HepG2 (cell line): ENCODE measurements around the gene HTR3C. TPM values are rescaled to one million over a fixed set of nuclear protein-coding genes. Genes with fewer than 3 reads are reported as not detected.

Experiments used
- BCL6 ChIP-seq: IDR thresholded peaks from 2 replicates; pipeline ENCODE4 v1.6.1; 2016; ENCODE audit warnings: missing genetic modification reagents, missing compliant biosample characterization
- CCDC6 ChIP-seq: sonication (generic); formaldehyde crosslinking; IDR thresholded peaks from 2 replicates; pipeline ENCODE4 v1.8.1; 2022; ENCODE audit warnings: mild to moderate bottlenecking, missing genetic modification reagents, moderate library complexity
- CHCHD3 ChIP-seq: sonication (generic); formaldehyde crosslinking; IDR thresholded peaks from 2 replicates; pipeline ENCODE4 v1.8.0; 2022; ENCODE audit warnings: mild to moderate bottlenecking, missing genetic modification reagents, moderate library complexity
- FOSL2 ChIP-seq: sonication (generic); formaldehyde crosslinking; IDR thresholded peaks from 2 replicates; pipeline ENCODE4 v1.4.0; 2020; ENCODE audit warnings: missing genetic modification reagents
- GATAD2A ChIP-seq: IDR thresholded peaks from 2 replicates; pipeline ENCODE4 v1.6.1; 2016
- GTF2F1 ChIP-seq: fragments of 150-350 bp; IDR thresholded peaks from 2 replicates; pipeline ENCODE4 v1.6.1; 2014; ENCODE audit warnings: low read length
- HDAC2 ChIP-seq: sonication (generic); formaldehyde crosslinking; IDR thresholded peaks from 2 replicates; pipeline ENCODE4 v1.4.0; 2020; ENCODE audit warnings: missing genetic modification reagents
- MBNL3 ChIP-seq: fragments of 250-450 bp; sonication (Bioruptor Pico); conservative IDR thresholded peaks from 2 replicates; pipeline ENCODE4 v1.8.0; 2022; ENCODE audit warnings: mild to moderate bottlenecking, inconsistent platforms
- MTA1 ChIP-seq: sonication (generic); formaldehyde crosslinking; IDR thresholded peaks from 2 replicates; pipeline ENCODE4 v1.4.0; 2020; ENCODE audit warnings: missing genetic modification reagents, mild to moderate bottlenecking, borderline replicate concordance
- POLR2AphosphoS2 ChIP-seq: IDR thresholded peaks from 2 replicates; pipeline ENCODE4 v1.6.1; 2011; ENCODE audit warnings: low read depth, low read length, improper control_type of control experiment
- SMARCE1 ChIP-seq: fragments of 450-650 bp; IDR thresholded peaks from 2 replicates; pipeline ENCODE4 v1.6.1; 2017; ENCODE audit warnings: borderline replicate concordance
- SP4 ChIP-seq: sonication (generic); formaldehyde crosslinking; IDR thresholded peaks from 2 replicates; pipeline ENCODE4 v1.8.1; 2023; ENCODE audit warnings: mild to moderate bottlenecking, missing genetic modification reagents
- STAG1 ChIP-seq: sonication (generic); formaldehyde crosslinking; IDR thresholded peaks from 2 replicates; pipeline ENCODE4 v1.4.0; 2020; ENCODE audit warnings: missing genetic modification reagents
- WIZ ChIP-seq: sonication (generic); formaldehyde crosslinking; IDR thresholded peaks from 2 replicates; pipeline ENCODE4 v1.5.1; 2020; ENCODE audit warnings: mild to moderate bottlenecking, missing genetic modification reagents
- ZNF317 ChIP-seq: sonication (generic); formaldehyde crosslinking; IDR thresholded peaks from 2 replicates; pipeline ENCODE4 v1.5.0; 2020; ENCODE audit warnings: mild to moderate bottlenecking, missing genetic modification reagents
- ZNF660 ChIP-seq: sonication (generic); formaldehyde crosslinking; IDR thresholded peaks from 2 replicates; pipeline ENCODE4 v1.5.1; 2020; ENCODE audit warnings: mild to moderate bottlenecking, low read depth, missing genetic modification reagents, borderline replicate concordance
- ZNF83 ChIP-seq: sonication (generic); formaldehyde crosslinking; IDR thresholded peaks from 2 replicates; pipeline ENCODE4 v1.4.0; 2020; ENCODE audit warnings: missing genetic modification reagents, mild to moderate bottlenecking, borderline replicate concordance
- ZNF839 ChIP-seq: sonication (generic); formaldehyde crosslinking; IDR thresholded peaks from 2 replicates; pipeline ENCODE4 v1.4.0; 2020; ENCODE audit warnings: missing genetic modification reagents, mild to moderate bottlenecking, borderline replicate concordance
- ZNF879 ChIP-seq: sonication (generic); formaldehyde crosslinking; IDR thresholded peaks from 2 replicates; pipeline ENCODE4 v1.8.1; 2023; ENCODE audit warnings: missing genetic modification reagents
- ZSCAN25 ChIP-seq: sonication (generic); formaldehyde crosslinking; IDR thresholded peaks from 2 replicates; pipeline ENCODE4 v1.8.0; 2022; ENCODE audit warnings: mild to moderate bottlenecking, missing genetic modification reagents
- polyA plus RNA-seq, 8 experiments: library from polyadenylated mRNA; depleted of rRNA in 3 of 8; stranded (reverse) in 7 of 8; unstranded in 1 of 8; fragments of >200 nt; fragmentation: Illumina TruSeq in 4 of 8; extraction: Trizol in 4 of 8; gene quantifications; 2 replicates each; pipeline versions ENCODE4 v1.2.1 to v1.2.3, GENCODE V29; 2011 to 2016; ENCODE audit warnings: low read depth in 4 of 8, missing spikeins in 1 of 8, mixed read lengths in 1 of 8; ENCODE audit not compliant: insufficient read depth in 1 of 8
- total RNA-seq, 5 experiments: library from RNA; depleted of rRNA; stranded (reverse); fragments of >200 nt; fragmentation: Illumina TruSeq; extraction: Trizol; gene quantifications; 2 replicates each; pipeline ENCODE4 v1.2.3, GENCODE V29; 2016; ENCODE audit warnings: low read depth in 1 of 5
- TF ChIP-seq, protein P1 (sequence below): sonication (generic); formaldehyde crosslinking; IDR thresholded peaks from 2 replicates; pipeline ENCODE4 v1.5.0; 2020; ENCODE audit warnings: missing genetic modification reagents, mild to moderate bottlenecking, borderline replicate concordance
- TF ChIP-seq, protein P2 (sequence below): sonication (generic); formaldehyde crosslinking; IDR thresholded peaks from 2 replicates; pipeline ENCODE4 v1.8.1; 2023; ENCODE audit warnings: mild to moderate bottlenecking, moderate library complexity, missing genetic modification reagents
- TF ChIP-seq, protein P3 (sequence below): sonication (generic); formaldehyde crosslinking; conservative IDR thresholded peaks from 2 replicates; pipeline ENCODE4 v1.8.0; 2022; ENCODE audit warnings: missing genetic modification reagents
- TF ChIP-seq, protein P4 (sequence below): IDR thresholded peaks from 2 replicates; pipeline ENCODE4 v1.6.1; 2012; ENCODE audit warnings: low read depth, low read length, improper control_type of control experiment
- TF ChIP-seq, protein P5 (sequence below): sonication (generic); formaldehyde crosslinking; IDR thresholded peaks from 2 replicates; pipeline ENCODE4 v1.5.0; 2020; ENCODE audit warnings: missing genetic modification reagents, mild to moderate bottlenecking, borderline replicate concordance

HTR3C gene
- total and polyA plus RNA-seq, 2 of the 13 experiments (the other 11 are each of a cell fraction or from before 2014, with no cell fraction given), result not detected

DNA sequence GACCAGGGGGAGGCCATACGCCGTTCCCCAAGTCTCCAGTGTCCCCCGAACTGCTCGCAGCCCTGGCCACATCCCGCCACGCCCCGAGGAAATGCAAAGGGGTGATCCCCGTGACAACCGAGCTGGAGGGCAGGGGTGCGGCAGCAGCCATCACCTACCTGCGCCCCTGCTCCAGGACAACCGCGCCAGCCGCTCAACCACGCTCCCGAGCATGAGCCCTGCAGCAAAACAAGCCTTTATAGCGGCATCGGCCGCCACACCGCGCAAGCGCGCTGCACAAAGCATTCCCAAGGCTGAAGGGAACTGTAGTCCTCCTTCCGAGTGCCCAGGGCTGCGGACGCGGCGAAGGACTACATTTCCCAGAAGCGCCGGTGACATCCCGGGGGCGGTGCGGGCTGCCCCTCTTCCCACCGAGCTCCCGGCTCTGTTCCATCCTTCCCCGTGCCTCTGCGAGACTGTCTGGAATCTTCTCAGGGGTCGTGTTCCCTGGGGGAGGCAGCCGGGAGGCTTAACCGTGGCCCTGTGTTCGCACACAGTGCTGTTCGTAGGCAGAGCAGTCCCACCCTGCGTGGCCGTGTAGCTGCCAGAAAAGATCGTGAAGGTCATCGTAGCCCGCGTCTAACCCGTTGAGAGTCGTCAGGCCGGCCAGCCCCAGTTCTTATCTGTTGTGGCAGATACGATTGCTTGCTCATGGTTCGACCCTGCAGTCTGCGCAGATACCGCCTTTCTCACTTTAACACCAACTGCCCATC, 35.0 kb upstream of the HTR3C start, which contains the start of gene ABCC5 (continued):
- TF ChIP-seq, protein P1, sequence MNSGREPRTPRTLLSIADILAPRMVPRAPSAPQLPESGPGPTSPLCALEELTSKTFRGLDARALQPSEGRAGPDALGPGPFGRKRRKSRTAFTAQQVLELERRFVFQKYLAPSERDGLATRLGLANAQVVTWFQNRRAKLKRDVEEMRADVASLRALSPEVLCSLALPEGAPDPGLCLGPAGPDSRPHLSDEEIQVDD (CRISPR knock-in tag), result no peak
- TF ChIP-seq GTF2F1 (no peak), ZNF879 (no peak), SP4 (CRISPR knock-in tag) (no peak; the same call in 1 of the 2 replicates), WIZ (CRISPR knock-in tag) (no peak; the same call in 1 of the 2 replicates), ZSCAN25 (CRISPR knock-in tag) (peak; percentile 72; the same call in 1 of the 2 replicates), FOSL2 (no peak), MBNL3 (no peak), CCDC6 (no peak), HDAC2 (CRISPR knock-in tag) (no peak), SMARCE1 (no peak), ZNF839 (CRISPR knock-in tag) (no peak), CHCHD3 (CRISPR knock-in tag) (no peak), GATAD2A (CRISPR knock-in tag) (peak; percentile 36; the same call in 1 of the 2 replicates), MTA1 (CRISPR knock-in tag) (peak; percentile 75; the same call in 1 of the 2 replicates), STAG1 (CRISPR knock-in tag) (no peak), BCL6 (CRISPR knock-in tag) (0 out of 2 replicates have a peak, but pooled peaks have one; percentile 26), POLR2AphosphoS2 (no peak), ZNF317 (peak; percentile 68; the same call in 1 of the 2 replicates), ZNF660 (CRISPR knock-in tag) (no peak), ZNF83 (CRISPR knock-in tag) (0 out of 2 replicates have a peak, but pooled peaks have one; percentile 39)
- TF ChIP-seq, protein P2, sequence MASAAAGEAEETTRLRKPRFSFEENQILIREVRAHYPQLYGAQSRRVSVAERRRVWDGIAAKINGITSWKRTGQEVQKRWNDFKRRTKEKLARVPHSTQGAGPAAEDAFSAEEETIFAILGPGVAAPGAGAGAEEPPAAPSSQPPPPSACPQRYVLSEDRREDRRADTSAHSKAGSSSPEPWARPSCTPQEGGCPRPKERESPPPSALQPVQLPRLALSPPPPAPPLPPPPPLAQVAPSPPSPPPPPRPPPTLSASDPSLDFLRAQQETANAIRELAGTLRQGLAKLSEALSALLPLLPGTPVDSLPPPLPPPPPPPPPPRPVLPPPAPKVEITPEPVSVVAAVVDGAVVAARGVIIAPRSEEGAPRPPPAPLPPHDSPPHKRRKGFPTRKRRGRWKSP (CRISPR knock-in tag), result peak; percentile 49; the same call in 1 of the 2 replicates
- TF ChIP-seq, protein P3, sequence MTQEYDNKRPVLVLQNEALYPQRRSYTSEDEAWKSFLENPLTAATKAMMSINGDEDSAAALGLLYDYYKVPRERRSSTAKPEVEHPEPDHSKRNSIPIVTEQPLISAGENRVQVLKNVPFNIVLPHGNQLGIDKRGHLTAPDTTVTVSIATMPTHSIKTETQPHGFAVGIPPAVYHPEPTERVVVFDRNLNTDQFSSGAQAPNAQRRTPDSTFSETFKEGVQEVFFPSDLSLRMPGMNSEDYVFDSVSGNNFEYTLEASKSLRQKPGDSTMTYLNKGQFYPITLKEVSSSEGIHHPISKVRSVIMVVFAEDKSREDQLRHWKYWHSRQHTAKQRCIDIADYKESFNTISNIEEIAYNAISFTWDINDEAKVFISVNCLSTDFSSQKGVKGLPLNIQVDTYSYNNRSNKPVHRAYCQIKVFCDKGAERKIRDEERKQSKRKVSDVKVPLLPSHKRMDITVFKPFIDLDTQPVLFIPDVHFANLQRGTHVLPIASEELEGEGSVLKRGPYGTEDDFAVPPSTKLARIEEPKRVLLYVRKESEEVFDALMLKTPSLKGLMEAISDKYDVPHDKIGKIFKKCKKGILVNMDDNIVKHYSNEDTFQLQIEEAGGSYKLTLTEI (CRISPR knock-in tag), result no peak
- TF ChIP-seq, protein P4, sequence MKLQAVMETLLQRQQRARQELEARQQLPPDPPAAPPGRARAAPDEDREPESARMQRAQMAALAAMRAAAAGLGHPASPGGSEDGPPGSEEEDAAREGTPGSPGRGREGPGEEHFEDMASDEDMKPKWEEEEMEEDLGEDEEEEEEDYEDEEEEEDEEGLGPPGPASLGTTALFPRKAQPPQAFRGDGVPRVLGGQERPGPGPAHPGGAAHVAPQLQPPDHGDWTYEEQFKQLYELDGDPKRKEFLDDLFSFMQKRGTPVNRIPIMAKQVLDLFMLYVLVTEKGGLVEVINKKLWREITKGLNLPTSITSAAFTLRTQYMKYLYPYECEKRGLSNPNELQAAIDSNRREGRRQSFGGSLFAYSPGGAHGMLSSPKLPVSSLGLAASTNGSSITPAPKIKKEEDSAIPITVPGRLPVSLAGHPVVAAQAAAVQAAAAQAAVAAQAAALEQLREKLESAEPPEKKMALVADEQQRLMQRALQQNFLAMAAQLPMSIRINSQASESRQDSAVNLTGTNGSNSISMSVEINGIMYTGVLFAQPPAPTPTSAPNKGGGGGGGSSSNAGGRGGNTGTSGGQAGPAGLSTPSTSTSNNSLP, result no peak
- TF ChIP-seq, protein P5, sequence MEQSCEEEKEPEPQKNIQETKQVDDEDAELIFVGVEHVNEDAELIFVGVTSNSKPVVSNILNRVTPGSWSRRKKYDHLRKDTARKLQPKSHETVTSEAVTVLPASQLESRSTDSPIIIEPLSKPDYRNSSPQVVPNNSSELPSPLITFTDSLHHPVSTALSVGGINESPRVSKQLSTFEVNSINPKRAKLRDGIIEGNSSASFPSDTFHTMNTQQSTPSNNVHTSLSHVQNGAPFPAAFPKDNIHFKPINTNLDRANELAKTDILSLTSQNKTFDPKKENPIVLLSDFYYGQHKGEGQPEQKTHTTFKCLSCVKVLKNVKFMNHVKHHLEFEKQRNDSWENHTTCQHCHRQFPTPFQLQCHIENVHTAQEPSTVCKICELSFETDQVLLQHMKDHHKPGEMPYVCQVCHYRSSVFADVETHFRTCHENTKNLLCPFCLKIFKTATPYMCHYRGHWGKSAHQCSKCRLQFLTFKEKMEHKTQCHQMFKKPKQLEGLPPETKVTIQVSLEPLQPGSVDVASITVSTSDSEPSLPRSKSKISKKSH (CRISPR knock-in tag), result peak; percentile 80
